HepG2 (cell line): ENCODE data around the gene ACSL5. TPM values are rescaled to one million over a fixed set of nuclear protein-coding genes. Genes with fewer than 3 reads are reported as not detected.
A peak's percentile ranks its signal among the peaks of the same experiment; 100 is the strongest.

ENCODE experiments used
- ATAC-seq: fragments of 200-7000 bp; cut with Tn5 transposase; 3 replicates; pipeline ENCODE4 v1.9.1; 2020; ENCODE audit warnings: mild to moderate bottlenecking, moderate library complexity
- BruUV-seq: library from RNA; stranded (reverse); fragments of 400-500 nt; replicated peaks from 2 replicates; lab custom pipeline; 2021; lab: Mats Ljungman, UMichigan
- CTCF ChIA-PET: fragments of 300-600 bp; formaldehyde crosslinking; extraction: SDS; loops from one replicate; lab custom pipeline; 2021; ENCODE audit warnings: low total read pairs, inconsistent platforms, low intra/inter-chr PET ratio; lab: Yijun Ruan, JAX
- POLR2A ChIA-PET: fragments of 350-600 bp; sonication (Branson Sonifier 250); formaldehyde crosslinking; loops from one replicate; lab custom pipeline; 2020; ENCODE audit warnings: antibody characterized with exemption, inconsistent platforms; lab: Yijun Ruan, JAX
- DNase-seq: peaks from one replicate; pipeline ENCODE4 v3.0.0-alpha.2; 2015; ENCODE audit warnings: low spot score
- FAIRE-seq: peaks from 3 replicates; lab custom pipeline; 2011; peaks lifted over from hg19 to GRCh38; lab: Jason Lieb, UNC
- H2AFZ ChIP-seq: one replicate; pipeline ENCODE4 v1.6.1; 2011; ENCODE audit warnings: low read length, inconsistent platforms
- H3K27ac ChIP-seq: fragments of 300-600 bp; 3 replicates; pipeline ENCODE4 v1.8.0; 2011; ENCODE audit warnings: mixed run types, mild to moderate bottlenecking, mixed read lengths, low read length, inconsistent platforms; ENCODE audit not compliant: insufficient read depth; ENCODE audit errors: extremely low read length
- H3K27me3 ChIP-seq, 2 experiments: fragments of 200-600 bp in 1 of 2; 2 replicates in 1 of 2; 3 replicates in 1 of 2; pipeline versions ENCODE4 v1.6.0 to v1.8.0; 2011; ENCODE audit warnings: low read length in 2 of 2, mild to moderate bottlenecking in 2 of 2, moderate library complexity in 2 of 2, inconsistent platforms in 1 of 2; ENCODE audit not compliant: insufficient read depth in 2 of 2, control insufficient read depth in 1 of 2
- H3K36me3 ChIP-seq, 2 experiments: fragments of 200-600 bp in 1 of 2; replicated peaks in 1 of 2; 2 replicates in 1 of 2; 3 replicates in 1 of 2; pipeline versions ENCODE4 v1.5.1 to v1.8.0; 2011; ENCODE audit warnings: low read length in 2 of 2, inconsistent platforms in 1 of 2; ENCODE audit not compliant: insufficient read depth in 2 of 2, control insufficient read depth in 1 of 2
- H3K4me1 ChIP-seq: 2 replicates; pipeline ENCODE4 v1.5.1; 2012; ENCODE audit warnings: low read length, inconsistent platforms; ENCODE audit not compliant: insufficient read depth
- H3K4me2 ChIP-seq: 2 replicates; pipeline ENCODE4 v1.6.0; 2011; ENCODE audit warnings: low read depth, low read length, inconsistent platforms
- H3K4me3 ChIP-seq, 3 experiments: fragments of 200-600 bp in 1 of 3; sonication (generic), shearing (Covaris generic) in 1 of 3; replicated peaks in 1 of 3; 2 replicates each; pipeline ENCODE4 v1.5.1; 2011 to 2016; ENCODE audit warnings: low read length in 3 of 3, inconsistent platforms in 2 of 3, low read depth in 2 of 3, mild to moderate bottlenecking in 2 of 3, control low read depth in 1 of 3, mixed read lengths in 1 of 3; ENCODE audit not compliant: insufficient read depth in 1 of 3
- H3K79me2 ChIP-seq: one replicate; pipeline ENCODE4 v1.6.1; 2011; ENCODE audit warnings: low read length, inconsistent platforms; ENCODE audit not compliant: insufficient read depth
- H3K9ac ChIP-seq: 2 replicates; pipeline ENCODE4 v1.6.0; 2011; ENCODE audit warnings: mild to moderate bottlenecking, low read depth, low read length, inconsistent platforms; ENCODE audit not compliant: insufficient read depth
- H3K9me3 ChIP-seq: 2 replicates; pipeline ENCODE4 v1.5.1; 2012; ENCODE audit warnings: mild to moderate bottlenecking, low read length
- H4K20me1 ChIP-seq: 2 replicates; pipeline ENCODE4 v1.6.0; 2011; ENCODE audit warnings: inconsistent platforms, mild to moderate bottlenecking, low read length, moderate library complexity; ENCODE audit not compliant: insufficient read depth
- HNRNPK ChIP-seq: fragments of 200-400 bp; formaldehyde crosslinking; IDR thresholded peaks from 2 replicates; pipeline ENCODE4 v1.6.1; 2018; ENCODE audit warnings: low read length, low read depth, moderate library complexity, mild to moderate bottlenecking; ENCODE audit not compliant: poor library complexity, severe bottlenecking
- KDM6A ChIP-seq: IDR thresholded peaks from 2 replicates; pipeline ENCODE4 v1.6.1; 2016; ENCODE audit warnings: low read depth
- SNAPC2 ChIP-seq: sonication (generic); formaldehyde crosslinking; IDR thresholded peaks from 2 replicates; pipeline ENCODE4 v1.8.1; 2022; ENCODE audit warnings: mild to moderate bottlenecking, missing genetic modification reagents
- SP2 ChIP-seq: sonication (generic); formaldehyde crosslinking; IDR thresholded peaks from 2 replicates; pipeline ENCODE4 v1.5.1; 2020; ENCODE audit warnings: mild to moderate bottlenecking, missing genetic modification reagents
- ZMYM3 ChIP-seq: sonication (generic); formaldehyde crosslinking; IDR thresholded peaks from 2 replicates; pipeline ENCODE4 v1.5.1; 2020; ENCODE audit warnings: mild to moderate bottlenecking, missing genetic modification reagents
- ZNF530 ChIP-seq: sonication (generic); formaldehyde crosslinking; IDR thresholded peaks from 2 replicates; pipeline ENCODE4 v1.5.0; 2020; ENCODE audit warnings: low read depth, mild to moderate bottlenecking, missing genetic modification reagents
- ZNF556 ChIP-seq: sonication (generic); formaldehyde crosslinking; IDR thresholded peaks from 2 replicates; pipeline ENCODE4 v1.4.0; 2020; ENCODE audit warnings: mild to moderate bottlenecking, missing genetic modification reagents, borderline replicate concordance
- WGBS: methylation state at CpG from one replicate; pipeline ENCODE4 v1.1.6; 2017; ENCODE audit warnings: low lambda C conversion rate; 5-methylcytosine and 5-hydroxymethylcytosine counted together
- in situ Hi-C: cut with HindIII; loops from 2 replicates; pipeline ENCODE4 v1.10.0; 2017; ENCODE audit warnings: low pct_unique_long_range_greater_than_20kb; ENCODE audit not compliant: extremely low pct_ligation_motif_present
- intact Hi-C: fragments of 100-400 bp; cut with micrococcal nuclease; formaldehyde crosslinking; loops from one replicate; pipeline ENCODE4 v1.10.0; 2022; ENCODE audit not compliant: unreplicated experiment
- polyA plus RNA-seq, 8 experiments: library from polyadenylated mRNA; depleted of rRNA in 3 of 8; stranded (reverse) in 7 of 8; unstranded in 1 of 8; fragments of >200 nt; fragmentation: Illumina TruSeq in 4 of 8; extraction: Trizol in 4 of 8; gene quantifications; 2 replicates each; pipeline versions ENCODE4 v1.2.1 to v1.2.3, GENCODE V29; 2011 to 2016; ENCODE audit warnings: low read depth in 4 of 8, missing spikeins in 1 of 8, mixed read lengths in 1 of 8; ENCODE audit not compliant: insufficient read depth in 1 of 8
- total RNA-seq, 5 experiments: library from RNA; depleted of rRNA; stranded (reverse); fragments of >200 nt; fragmentation: Illumina TruSeq; extraction: Trizol; gene quantifications; 2 replicates each; pipeline ENCODE4 v1.2.3, GENCODE V29; 2016; ENCODE audit warnings: low read depth in 1 of 5
- TF ChIP-seq, protein P1 (sequence below): sonication (generic); formaldehyde crosslinking; conservative IDR thresholded peaks from 2 replicates; pipeline ENCODE4 v1.4.0; 2020; ENCODE audit warnings: missing genetic modification reagents
- TF ChIP-seq, protein P2 (sequence below): sonication (generic); formaldehyde crosslinking; IDR thresholded peaks from 2 replicates; pipeline ENCODE4 v1.5.1; 2020; ENCODE audit warnings: missing genetic modification reagents, mild to moderate bottlenecking, borderline replicate concordance
- TF ChIP-seq, protein P3 (sequence below): fragments of 450-650 bp; IDR thresholded peaks from 2 replicates; pipeline ENCODE4 v1.6.1; 2017; ENCODE audit warnings: mild to moderate bottlenecking
- TF ChIP-seq, protein P4 (sequence below): sonication (generic); formaldehyde crosslinking; conservative IDR thresholded peaks from 2 replicates; pipeline ENCODE4 v1.4.0; 2020; ENCODE audit warnings: mild to moderate bottlenecking, missing genetic modification reagents, moderate library complexity

ACSL5 gene
- total and polyA plus RNA-seq, 2 of the 13 experiments (the other 11 are each of a cell fraction or from before 2014, with no cell fraction given), result 56.4 to 82.5 TPM

DNA sequence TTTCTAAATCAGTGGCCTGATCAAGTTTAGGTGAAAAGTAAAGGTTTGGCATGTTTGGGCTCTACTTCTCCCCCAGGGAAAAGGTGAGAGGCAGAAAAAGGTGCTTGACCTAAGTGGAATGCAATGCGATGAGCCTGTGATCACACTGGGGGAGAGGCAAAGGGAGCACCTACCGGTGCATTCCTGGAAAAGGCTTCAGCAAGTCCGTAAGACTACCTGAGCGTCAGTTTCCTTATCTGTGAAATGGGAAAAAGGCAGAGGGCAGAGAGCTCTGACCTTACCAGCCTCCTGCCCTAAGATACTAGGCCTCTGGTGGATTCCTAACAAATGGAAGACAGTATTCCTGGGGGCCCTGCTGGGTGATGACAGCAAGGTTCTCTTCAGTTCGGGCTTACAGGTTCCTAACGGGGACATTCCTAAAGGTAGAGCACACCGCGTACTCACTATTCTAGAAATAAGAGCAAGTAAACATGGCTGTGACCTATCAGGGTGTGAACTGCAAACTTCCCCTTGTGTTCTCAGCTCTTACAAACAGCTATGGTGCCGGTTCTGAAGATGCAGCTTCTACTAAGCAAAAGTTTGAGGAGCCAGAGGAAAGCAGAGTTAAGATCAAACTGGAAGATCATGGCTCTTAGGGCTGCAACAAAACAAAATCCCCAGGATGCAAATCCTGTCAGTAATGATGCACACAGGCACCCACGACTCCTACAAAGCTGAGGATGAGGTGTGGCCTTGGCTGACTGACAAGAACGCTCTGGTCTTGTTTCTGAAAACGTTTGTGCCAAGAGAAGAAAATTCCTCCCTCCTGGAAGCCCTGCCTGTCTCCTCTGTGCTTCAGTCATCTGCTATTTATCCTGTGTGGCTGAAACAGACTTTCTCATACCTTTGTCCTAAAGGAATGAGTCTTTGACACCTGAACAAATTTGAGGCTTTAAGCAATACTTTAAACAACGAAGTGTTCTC lies 13.3 kb upstream of the ACSL5 start:
- no TSS peak for BruUV-seq
- DNase-seq, result no peak
- ATAC-seq, result peak; percentile 36
- Histone ChIP-seq H2AFZ (peak overlapping the region; percentile 94), H3K4me3 (peak overlapping the region; percentile 21 to 64 (median 27)), H3K27me3 (no peaks in the 10 kb centered on the region; a peak in 1 of 5 replicates), H3K9ac (peak overlapping the region; percentile 44), H4K20me1 (no peaks in the 10 kb centered on the region), H3K36me3 (no peaks in the 10 kb centered on the region), H3K27ac (no peak overlapping the region), H3K79me2 (no peaks in the 10 kb centered on the region), H3K4me2 (peak overlapping the region; percentile 87), H3K4me1 (peaks cover 62% of the 10 kb centered on the region), H3K9me3 (no peaks in the 10 kb centered on the region)
- peak; percentile 48 for FAIRE-seq
- CTCF ChIA-PET, result no interaction called here
- POLR2A ChIA-PET, result interaction anchor here (0.8 to 2.8 kb wide), 3 partner anchors 14 to 34 kb away, joined by 3 to 14 read pairs (median 3); partner anchors contain the start of gene ACSL5
- in situ Hi-C loops, result no loop called here
- intact Hi-C loops, result no loop called here
- WGBS, result under 1% methylated on average over 13 of the region's 13 CpGs
- peak; percentile 97 for TF ChIP-seq ZMYM3
- TF ChIP-seq SNAPC2 (CRISPR knock-in tag), result 0 out of 2 replicates have a peak, but pooled peaks have one; percentile 43
- TF ChIP-seq HNRNPK, result no peak
- no peak for TF ChIP-seq KDM6A (CRISPR knock-in tag)
- TF ChIP-seq, protein P1, sequence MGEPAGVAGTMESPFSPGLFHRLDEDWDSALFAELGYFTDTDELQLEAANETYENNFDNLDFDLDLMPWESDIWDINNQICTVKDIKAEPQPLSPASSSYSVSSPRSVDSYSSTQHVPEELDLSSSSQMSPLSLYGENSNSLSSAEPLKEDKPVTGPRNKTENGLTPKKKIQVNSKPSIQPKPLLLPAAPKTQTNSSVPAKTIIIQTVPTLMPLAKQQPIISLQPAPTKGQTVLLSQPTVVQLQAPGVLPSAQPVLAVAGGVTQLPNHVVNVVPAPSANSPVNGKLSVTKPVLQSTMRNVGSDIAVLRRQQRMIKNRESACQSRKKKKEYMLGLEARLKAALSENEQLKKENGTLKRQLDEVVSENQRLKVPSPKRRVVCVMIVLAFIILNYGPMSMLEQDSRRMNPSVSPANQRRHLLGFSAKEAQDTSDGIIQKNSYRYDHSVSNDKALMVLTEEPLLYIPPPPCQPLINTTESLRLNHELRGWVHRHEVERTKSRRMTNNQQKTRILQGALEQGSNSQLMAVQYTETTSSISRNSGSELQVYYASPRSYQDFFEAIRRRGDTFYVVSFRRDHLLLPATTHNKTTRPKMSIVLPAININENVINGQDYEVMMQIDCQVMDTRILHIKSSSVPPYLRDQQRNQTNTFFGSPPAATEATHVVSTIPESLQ (CRISPR knock-in tag), result no peak
- no peak for TF ChIP-seq SP2 (CRISPR knock-in tag)
- TF ChIP-seq, protein P2, sequence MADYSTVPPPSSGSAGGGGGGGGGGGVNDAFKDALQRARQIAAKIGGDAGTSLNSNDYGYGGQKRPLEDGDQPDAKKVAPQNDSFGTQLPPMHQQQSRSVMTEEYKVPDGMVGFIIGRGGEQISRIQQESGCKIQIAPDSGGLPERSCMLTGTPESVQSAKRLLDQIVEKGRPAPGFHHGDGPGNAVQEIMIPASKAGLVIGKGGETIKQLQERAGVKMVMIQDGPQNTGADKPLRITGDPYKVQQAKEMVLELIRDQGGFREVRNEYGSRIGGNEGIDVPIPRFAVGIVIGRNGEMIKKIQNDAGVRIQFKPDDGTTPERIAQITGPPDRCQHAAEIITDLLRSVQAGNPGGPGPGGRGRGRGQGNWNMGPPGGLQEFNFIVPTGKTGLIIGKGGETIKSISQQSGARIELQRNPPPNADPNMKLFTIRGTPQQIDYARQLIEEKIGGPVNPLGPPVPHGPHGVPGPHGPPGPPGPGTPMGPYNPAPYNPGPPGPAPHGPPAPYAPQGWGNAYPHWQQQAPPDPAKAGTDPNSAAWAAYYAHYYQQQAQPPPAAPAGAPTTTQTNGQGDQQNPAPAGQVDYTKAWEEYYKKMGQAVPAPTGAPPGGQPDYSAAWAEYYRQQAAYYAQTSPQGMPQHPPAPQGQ (CRISPR knock-in tag), result no peak
- peak; percentile 47; the same call in 1 of the 2 replicates for TF ChIP-seq ZNF556 (CRISPR knock-in tag)
- TF ChIP-seq, protein P3, sequence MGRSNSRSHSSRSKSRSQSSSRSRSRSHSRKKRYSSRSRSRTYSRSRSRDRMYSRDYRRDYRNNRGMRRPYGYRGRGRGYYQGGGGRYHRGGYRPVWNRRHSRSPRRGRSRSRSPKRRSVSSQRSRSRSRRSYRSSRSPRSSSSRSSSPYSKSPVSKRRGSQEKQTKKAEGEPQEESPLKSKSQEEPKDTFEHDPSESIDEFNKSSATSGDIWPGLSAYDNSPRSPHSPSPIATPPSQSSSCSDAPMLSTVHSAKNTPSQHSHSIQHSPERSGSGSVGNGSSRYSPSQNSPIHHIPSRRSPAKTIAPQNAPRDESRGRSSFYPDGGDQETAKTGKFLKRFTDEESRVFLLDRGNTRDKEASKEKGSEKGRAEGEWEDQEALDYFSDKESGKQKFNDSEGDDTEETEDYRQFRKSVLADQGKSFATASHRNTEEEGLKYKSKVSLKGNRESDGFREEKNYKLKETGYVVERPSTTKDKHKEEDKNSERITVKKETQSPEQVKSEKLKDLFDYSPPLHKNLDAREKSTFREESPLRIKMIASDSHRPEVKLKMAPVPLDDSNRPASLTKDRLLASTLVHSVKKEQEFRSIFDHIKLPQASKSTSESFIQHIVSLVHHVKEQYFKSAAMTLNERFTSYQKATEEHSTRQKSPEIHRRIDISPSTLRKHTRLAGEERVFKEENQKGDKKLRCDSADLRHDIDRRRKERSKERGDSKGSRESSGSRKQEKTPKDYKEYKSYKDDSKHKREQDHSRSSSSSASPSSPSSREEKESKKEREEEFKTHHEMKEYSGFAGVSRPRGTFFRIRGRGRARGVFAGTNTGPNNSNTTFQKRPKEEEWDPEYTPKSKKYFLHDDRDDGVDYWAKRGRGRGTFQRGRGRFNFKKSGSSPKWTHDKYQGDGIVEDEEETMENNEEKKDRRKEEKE, result no peak
- no peak for TF ChIP-seq ZNF530
- TF ChIP-seq, protein P4, sequence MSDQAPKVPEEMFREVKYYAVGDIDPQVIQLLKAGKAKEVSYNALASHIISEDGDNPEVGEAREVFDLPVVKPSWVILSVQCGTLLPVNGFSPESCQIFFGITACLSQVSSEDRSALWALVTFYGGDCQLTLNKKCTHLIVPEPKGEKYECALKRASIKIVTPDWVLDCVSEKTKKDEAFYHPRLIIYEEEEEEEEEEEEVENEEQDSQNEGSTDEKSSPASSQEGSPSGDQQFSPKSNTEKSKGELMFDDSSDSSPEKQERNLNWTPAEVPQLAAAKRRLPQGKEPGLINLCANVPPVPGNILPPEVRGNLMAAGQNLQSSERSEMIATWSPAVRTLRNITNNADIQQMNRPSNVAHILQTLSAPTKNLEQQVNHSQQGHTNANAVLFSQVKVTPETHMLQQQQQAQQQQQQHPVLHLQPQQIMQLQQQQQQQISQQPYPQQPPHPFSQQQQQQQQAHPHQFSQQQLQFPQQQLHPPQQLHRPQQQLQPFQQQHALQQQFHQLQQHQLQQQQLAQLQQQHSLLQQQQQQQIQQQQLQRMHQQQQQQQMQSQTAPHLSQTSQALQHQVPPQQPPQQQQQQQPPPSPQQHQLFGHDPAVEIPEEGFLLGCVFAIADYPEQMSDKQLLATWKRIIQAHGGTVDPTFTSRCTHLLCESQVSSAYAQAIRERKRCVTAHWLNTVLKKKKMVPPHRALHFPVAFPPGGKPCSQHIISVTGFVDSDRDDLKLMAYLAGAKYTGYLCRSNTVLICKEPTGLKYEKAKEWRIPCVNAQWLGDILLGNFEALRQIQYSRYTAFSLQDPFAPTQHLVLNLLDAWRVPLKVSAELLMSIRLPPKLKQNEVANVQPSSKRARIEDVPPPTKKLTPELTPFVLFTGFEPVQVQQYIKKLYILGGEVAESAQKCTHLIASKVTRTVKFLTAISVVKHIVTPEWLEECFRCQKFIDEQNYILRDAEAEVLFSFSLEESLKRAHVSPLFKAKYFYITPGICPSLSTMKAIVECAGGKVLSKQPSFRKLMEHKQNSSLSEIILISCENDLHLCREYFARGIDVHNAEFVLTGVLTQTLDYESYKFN (CRISPR knock-in tag), result 0 out of 2 replicates have a peak, but pooled peaks have one; percentile 30
